HL-60/S4 treated with phorbol 12-myristate 13-acetate at 8.2 ng/mL for 4 days and 3 days (cell line): ENCODE data around the gene KHSRP.
"Not testable (repeated sequence)": the region's sequence is repeated elsewhere in the genome, so short reads cannot be mapped to it uniquely, and the experiment has no call there.

ENCODE experiments used
- in situ Hi-C: fragments of 300-500 bp; cut with MboI; formaldehyde crosslinking; loops from 2 replicates; pipeline ENCODE4 v1.15.0; 2022; ENCODE audit warnings: low sequenced_read_pairs

Gene KHSRP

DNA sequence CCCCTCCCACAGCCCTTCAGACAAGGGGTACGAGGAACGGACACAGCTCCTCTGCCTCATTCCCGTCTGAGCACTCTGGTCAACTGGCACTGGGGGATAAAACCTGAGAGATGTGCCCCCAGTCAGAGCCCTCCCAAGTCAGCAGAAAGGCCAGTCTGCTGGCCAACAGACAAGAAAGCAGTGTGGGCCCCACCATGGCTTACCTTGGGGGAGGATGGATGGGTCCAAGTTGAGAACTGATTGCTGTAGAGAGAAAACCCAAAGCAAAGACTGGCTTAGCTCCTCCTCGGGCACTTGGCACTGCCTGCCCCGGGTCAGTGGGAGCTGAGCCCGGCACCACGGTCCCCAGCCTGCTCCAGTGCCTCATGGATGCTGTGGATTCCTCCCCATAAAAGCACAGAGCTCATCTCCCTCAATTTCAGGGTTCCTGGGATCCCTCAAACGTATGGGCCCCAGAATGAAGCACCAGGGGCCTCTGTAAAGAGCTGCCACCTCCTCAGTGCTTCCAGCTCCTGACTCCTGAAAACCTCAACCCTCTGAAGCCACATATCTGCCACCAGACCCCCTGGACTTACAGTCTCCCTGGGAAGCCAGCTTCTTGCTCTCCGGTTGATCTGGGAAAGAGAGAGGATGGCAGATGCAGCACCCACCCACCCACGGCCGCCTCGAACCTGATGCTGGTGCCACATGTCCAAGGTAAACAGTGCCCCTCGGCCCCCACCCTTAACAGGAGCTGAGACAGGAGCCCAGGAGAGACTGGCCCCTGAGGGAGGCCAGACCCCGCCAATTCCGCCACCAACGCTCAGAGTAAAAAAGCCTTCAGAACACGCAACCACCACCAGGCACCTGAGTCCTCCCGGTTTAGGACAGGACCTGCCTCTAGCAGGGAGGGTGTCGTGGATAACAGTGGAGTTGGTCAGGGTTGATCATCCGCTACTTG, 3.3 kb downstream of the KHSRP start:
- in situ Hi-C loops = no loop called here

DNA sequence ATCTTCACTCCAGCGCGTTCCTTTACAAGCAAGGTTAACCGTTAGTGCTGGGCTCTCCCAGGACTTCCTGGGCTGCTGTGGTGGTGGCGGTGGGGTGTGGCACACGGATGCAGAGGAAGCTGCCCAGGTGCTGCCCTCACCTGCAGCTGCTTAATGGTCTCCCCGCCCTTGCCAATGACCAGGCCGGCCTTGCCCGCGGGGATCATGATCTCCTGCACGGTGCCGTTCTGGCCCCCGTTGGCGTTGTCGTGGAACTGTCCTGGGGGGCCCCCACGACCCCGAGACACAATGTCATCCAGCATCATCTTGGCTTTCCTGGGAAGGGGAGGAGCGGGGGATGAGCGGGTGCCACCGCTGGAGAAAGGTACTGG, 6.1 kb downstream of the KHSRP start:
- in situ Hi-C loops = no loop called here

DNA sequence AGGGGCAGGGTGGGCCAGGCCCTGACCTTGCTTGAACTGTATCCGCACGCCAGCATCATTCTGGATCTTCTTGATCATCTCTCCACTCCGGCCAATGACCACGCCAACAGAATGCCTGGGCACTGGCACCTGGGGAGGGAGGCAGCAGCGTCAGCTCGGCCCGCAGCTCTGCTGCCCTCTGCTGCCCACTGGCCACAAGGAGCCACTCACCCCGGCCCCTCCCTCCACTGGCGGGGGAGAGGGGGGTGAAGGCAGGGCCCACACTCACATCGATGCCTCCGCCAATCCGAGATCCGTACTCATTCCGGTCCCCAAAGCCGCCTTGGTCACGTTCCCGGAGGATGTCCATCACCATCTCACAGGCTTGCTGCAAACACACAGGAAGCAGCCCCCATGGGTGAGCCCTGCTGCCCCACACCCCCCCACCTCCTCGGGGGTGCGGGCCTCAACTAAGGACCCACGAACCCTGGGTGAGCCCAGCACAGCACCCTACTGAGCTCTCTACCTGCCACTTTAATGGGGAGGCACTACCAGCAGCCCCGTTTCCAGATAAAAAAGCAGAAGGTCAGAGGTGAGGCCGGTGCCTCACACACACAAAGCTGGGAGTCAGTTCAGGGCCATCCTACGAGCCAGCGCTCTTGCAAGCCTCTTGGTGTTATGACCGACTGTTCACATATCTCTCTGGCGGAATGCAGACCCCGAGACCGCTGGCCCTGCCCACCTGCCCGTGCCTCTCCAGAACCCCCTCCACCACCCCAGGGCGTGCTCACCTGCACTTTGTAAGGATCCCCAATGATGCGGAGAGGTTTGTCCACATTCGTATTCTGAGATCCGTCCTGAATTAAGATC, 6.7 kb downstream of the KHSRP start:
- in situ Hi-C loops = no loop called here

DNA sequence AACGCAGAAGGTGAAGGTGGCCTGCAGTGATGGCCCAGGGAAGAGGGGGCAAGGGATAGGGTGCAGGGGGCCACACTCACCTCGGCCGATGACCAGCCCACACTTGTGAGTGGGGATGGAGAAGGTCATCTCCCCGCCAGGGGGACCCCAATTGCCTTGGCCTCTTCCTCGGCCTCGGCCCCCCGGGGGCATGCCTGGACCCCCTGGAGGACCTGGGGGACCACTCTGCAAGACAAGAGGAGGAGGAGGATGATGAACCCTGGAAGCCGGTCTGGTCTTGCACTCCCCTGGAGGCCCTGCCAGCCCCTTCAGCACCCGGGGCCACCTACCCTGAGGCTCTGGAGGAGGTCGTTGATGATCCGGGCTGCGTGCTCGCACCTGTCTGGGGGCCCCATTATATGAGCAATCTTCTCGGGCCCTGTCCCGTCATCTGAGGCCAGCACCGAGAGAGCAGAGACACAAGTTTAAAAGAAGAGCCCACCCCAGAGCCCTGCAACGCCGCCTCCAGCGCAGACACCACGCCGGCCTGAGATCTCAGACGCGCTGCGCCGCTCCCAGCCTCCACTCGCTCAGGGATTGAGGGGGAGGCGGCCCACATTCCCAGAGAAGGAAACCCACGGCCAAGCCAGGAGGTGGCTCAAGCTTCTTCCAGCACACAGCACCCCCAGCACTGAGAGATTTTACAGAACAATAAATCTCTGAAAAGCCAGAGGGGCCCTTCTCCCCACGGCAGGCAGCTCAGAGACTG, 7.8 kb downstream of the KHSRP start:
- in situ Hi-C loops = no loop called here

DNA sequence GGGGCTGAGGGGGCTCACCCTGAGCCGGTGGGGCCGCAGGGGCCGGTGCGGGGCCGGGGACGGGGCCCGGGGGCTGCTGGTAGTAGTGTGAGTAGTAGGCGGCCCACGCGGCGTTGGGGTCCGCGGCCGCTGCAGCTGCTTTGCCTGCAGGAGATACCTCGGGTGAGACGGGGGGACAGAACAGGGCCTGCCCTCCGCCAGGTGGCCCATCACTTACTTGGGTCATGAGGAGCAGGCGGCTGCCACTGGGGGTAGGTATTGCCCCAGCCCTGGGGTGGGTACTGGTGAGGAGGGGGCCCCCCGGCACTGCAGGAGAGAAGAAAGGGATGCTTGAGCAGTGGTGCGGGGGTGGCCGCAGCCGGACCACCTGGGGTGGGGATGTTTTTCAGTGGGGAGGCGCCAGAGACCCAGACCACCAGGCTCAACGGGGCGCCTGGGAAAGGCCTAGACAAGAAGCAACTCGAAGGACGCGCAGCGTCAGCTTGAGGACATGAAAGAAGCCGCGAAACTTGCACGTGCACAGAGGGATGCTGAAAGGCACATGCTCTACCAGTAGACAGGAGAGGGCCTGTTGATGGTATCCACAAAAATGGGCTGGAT, 8.9 kb downstream of the KHSRP start:
- in situ Hi-C loops = no loop called here

DNA sequence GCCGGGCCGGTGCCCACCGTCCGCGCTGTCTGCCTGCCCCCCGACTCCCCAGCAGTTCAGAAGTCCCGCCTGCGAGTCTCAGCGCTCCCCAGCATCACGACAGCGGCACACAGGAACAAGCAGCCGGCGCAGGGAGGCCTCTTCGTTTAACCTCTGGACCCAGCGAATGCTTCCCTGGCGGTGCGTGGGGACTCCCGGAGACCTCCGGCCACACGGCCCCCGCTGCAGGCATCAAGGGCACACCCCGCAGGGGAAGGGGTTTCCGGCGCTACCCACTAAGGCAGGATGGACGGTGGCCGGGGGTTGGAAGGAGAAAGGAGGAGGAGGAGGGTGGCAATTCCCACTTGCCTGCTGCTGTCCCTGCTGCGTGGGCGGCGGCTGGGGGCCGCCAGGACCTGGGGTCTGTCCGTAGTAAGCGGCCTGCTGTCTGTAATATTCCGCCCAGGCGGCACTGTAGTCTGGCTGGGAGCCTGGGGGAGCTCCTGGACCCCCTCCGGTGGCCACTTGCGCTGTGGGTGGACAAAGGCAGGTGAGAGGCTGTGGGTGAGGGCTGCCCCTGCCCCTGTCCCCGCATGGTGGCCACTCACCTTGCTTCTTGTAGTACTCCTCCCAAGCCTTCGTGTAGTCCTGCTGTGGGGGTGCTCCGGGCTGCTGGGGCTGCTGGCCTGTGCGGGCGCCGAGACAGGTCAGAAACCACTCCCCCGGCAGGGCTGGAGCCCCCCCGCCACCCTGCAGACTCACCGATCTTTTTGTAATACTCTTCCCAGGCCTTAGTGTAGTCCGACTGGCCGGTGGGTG, 9.6 kb downstream of the KHSRP start:
- in situ Hi-C loops = no loop called here

DNA sequence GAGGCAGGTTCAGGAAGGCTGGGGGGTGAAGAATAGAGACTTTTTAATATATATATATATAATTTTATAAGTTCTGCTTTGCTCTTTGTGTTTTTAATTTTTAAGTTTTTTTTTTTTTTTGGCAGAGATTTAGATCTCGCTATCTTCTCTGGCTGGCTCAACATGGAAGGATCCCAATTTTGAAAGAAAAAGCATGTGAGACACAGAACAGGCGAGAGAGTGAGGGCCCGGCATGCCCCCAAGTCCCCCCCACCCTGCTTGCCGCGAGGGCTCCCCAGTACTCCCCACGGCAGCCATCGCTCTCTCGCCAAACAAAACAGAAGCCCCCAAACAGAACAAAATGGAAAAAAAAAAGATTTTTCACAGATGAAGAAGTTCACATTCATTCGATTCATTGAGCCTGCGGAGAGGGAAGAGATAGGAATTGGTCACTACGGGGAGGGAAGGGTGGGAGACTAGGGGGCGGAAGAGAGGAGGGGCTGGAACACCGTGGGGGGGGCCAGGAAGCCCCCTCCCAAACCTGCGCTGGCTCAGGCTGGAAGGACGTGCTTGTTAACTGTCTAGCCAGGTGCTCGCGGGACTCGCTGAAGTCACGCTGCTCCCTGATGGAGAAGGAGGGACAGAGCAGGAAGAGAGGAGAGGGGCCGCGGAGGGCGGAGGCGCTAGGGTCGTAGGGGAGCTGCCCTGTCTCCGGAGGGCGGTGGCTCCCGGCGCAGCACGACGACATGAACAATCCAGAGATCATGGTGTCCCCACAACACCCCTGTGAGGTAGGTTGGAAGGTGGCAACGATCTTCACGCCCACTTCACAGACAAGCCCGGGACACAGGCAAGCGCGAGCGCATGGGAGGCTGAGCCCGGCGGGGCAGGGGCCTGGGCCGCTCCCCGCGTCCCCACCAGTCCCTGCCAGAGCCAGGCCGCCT, 10.6 kb downstream of the KHSRP start:
- in situ Hi-C loops = no loop called here

DNA sequence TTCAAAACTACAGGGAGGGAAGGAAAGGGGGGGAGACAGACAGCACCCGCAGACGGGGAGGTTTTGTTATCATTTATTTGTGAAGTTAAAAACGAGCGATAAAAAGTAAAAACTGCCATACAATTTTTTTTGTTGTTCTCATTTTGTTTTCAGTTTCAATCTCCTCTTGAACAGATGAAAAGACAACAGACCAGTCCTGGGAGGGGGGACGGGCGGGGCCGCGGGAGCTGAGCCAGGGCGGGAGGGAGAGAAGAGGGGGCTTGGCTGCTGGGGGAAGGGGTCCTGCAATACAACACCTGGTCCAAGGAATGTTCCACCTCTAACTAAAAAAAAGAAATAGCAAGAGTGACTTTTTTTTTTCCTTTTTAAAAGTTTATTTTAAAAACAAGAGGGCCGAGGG, 11.3 kb downstream of the KHSRP start:
- in situ Hi-C loops = no loop called here

DNA sequence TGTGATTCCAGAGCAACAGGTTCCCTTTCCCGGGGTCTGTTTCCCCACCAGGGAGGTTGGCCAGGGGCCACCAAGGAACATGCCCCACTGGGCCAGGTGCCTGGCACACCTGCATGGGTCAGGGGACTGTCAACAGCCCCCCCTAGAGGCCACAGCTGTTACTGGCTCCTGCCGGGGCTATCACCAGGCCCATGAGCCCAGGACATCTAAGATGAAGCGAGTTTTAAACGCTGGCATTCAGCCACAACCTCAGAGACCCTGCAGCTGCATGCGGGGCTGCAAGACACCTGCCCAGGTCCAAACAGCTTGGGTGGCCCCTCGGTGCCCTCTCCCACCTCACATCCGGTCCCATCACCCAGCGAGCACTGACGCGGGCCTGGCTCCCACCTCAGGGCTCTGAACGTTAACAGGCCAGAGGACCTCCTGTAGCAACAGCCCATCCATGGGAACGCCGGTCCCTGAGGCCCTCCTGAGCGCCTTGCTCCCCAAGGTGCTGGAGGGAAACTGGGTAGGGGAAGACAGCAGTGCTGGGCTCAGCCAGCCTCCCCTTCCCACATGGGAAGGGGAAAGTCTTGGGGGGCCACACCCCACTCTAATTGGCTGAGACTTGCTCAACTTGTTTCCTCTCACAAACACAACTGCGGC, 12.0 kb downstream of the KHSRP start:
- in situ Hi-C loops = no loop called here

DNA sequence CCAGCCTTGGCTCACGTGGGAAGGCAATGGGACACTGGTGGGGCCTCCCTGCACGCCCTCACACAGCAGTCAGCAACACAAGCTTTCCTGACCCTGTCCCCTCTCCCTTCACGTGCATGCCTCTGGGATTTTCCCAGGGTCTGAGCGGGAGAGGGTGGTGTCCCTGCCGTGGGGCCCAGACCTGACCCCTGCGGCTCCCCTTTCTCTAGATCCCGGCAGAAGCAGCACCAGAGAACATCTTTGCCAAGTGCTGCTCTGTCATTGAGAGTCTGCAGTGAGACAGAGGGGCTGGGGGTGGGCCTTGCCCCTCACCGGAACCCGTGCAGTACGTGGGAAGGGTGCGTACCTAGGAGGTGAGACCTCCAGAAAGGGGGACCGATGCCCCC, 12.6 kb downstream of the KHSRP start:
- in situ Hi-C loops = no loop called here

DNA sequence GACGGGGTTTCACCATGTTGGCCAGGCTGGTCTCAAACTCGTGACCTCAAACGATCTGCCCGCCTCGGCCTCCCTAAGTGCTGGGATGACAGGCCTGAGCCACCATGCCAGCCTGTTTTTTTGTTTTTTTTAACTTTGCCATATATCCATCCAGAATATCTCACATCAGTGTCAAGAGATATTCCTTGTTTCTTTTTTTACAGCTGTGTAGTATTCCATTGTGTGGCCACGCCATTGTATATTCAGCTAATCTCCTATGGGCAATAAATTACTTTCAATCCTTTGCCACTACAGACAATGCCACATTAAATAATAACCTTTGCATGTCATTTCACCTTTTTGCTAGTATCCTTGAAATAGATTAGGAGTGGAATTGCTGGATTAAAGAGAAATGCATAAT, 15.3 kb downstream of the KHSRP start:
- in situ Hi-C loops = no loop called here

DNA sequence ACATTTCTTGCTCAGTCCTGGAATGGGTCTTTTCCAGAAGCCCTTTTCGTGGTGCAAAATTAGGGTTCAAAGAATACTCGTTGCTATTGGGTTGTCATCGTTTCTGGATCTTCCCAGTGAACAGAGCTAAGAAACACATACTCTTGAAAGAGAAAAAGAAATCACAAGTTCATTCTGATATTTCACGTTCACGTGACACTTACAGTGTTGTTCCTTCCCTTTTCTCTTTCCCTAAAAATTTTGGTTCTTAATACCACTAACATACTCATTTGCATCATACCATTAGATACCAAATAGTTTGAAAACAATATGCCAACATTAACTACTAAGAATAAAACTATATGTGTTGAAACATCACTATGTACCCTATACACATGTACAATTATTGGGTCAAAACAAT, 18.2 kb downstream of the KHSRP start:
- in situ Hi-C loops = no loop called here

DNA sequence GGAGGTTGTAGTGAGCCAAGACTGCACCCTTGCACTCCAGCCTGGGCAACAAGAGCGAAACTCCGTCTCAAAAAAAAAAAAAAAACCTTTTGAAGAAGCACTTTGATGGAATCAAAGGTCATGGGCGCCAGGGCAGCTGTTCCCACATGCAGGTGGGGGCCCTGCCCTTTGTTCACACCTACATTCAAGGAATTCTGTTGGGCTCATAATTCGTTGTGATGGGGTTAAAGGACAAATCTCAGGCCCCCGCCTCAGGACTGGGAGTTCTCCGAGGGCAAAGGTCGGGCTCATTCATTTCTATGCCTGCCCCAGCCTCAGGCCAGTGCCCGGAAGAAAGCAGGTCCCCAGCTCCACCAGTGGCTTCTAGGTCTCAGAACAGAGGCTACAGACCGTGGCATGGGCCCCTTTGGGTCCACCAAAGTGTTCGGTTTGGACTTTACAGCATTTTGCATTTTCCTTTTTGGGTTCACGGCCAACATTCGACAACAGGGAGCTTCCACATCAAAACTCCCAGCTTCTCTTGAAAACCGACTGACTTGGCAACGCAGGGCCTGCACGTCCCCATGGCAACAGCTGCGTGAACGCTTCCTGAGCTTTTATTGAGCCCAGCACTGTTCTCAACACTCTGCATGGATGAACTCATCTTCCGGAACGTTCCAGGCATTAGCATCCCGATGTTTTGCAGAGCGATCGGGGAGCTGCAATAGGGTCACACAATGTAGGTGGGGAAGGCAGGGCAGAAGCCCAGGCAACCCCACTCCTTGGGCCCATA, 21.6 kb downstream of the KHSRP start:
- in situ Hi-C loops = no loop called here

DNA sequence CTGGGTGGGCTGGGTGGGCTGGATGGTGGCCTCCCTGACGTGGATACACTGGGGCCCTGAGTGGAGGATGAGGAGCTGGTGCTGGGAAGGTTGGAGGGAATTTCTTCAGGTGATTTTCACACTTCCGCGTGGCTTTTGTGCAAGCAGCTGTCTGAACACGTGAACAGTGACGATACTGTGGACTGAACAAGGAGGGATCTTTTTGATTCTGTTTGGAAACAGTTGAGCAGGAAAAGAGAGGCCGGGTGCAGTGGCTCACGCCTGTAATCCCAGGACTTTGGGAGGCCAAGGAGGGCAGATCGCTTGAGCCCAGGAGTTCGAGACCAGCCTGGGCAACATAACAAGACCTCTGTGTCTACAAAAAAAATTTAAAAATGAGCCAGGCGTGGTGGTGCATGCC, 22.6 kb downstream of the KHSRP start:
- in situ Hi-C loops = no loop called here

DNA sequence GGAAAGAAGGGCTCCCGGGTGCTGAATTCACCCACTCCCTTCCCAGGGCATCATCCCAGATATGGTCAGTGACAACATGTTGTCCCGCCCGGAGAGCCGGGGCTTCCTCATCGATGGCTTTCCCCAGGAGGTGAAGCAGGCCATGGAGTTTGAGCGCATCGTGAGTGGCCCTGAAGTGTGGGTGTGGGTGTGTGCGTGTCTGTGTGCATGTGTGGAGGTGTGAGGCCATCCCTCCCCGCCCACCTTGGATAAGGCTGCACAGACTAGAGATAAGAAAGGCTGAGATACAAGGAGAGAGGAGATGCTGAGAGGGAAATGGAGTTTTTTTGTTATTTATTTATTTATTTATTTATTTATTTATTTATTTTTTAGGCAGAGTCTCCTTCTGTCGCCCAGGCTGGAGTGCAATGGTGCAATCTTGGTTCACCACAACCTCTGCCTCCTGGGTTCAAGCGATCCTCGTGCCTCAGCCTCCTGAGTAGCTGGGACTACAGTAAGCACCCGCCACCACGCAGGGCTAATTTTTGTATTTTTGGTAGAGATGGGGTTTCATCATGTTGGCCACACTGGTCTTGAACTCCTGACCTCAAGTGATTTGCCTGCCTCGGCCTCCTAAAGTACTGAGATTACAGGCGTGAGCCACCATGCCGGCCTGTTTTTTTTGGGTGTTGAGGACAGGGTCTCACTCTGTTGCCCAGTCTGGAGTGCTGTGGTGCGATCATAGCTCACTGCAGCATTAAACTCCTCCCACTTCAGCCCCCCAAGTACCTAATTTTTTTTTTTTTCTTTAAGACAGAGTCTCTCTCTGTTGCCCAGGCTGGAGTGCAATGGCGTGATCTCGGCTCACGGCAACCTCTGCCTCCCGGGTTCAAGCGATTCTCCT, 24.3 kb downstream of the KHSRP start:
- in situ Hi-C loops = not testable (repeated sequence)

DNA sequence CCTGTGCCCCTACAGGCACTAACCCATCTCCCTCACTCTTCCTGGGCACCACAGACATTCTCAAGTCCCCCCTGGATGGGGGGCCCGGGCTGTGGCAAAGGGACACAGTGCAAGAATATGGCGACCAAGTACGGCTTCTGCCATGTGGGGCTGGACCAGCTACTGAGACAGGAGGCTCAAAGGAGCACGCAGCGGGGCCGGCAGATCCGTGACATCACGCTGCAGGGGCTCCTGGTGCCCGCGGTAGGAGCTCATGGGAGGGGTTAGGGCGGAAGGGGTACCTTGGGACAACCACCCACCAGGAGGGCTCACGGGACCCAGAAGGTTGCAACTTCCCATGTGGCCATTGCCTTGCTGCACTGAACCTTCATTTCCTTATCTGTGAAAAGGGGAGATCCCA, 28.3 kb downstream of the KHSRP start:
- in situ Hi-C loops = no loop called here

DNA sequence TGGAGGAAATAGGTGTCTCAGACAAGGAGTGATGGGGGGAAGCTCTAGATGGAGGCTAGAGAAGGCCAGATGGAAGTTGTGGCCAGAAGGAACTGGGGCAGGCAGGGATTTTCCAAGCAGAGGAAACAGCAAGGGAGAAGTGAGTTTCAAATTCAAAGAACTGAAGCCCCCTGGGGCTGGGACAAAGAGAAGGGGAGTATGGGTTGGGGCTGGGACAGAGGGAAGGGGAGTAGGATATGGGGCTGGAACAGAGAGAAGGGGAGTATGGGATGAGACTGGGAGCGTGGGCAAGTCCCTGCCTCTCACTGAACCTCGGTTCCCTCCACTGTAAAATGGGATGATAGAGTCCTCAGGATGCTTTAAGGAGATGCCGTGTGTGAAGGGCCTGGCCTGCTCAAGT, 29.8 kb downstream of the KHSRP start:
- in situ Hi-C loops = no loop called here
